ENCODE data around the gene ADARB2. TPM values are rescaled to one million over a fixed set of nuclear protein-coding genes. Genes with fewer than 3 reads are reported as not detected.

The ADARB2 gene
- total RNA-seq, 1 experiment from 2014 or later: not detected

- Mint-ChIP-seq H3K9me3 (ENCODE audit: low read depth, unreplicated experiment) (peaks cover 4% of the 10 kb centered on the region), H3K4me3 (ENCODE audit: low read depth, unreplicated experiment) (no peak overlapping the region), H3K4me1 (ENCODE audit: low read depth, unreplicated experiment) (no peaks in the 10 kb centered on the region), H3K36me3 (ENCODE audit: insufficient read depth, unreplicated experiment) (peaks cover 5% of the 10 kb centered on the region), H3K27me3 (ENCODE audit: unreplicated experiment) (peaks cover 18% of the 10 kb centered on the region), H3K27ac (ENCODE audit: unreplicated experiment) (no peak overlapping the region)
- no peak for DNase-seq
- CTCF ChIA-PET: no interaction called here
- no peak for TF ChIP-seq CTCF (IDR thresholded peaks at IDR 0.05; ENCODE audit: unreplicated experiment)
- intact Hi-C loops (cut with micrococcal nuclease; ENCODE audit: unreplicated experiment): no loop called here
- BruUV-seq (replicated peaks): no TSS peak
Measured at GRCh38 chr10:1412531-1413189, 324.7 kb downstream of the ADARB2 start.

DNA sequence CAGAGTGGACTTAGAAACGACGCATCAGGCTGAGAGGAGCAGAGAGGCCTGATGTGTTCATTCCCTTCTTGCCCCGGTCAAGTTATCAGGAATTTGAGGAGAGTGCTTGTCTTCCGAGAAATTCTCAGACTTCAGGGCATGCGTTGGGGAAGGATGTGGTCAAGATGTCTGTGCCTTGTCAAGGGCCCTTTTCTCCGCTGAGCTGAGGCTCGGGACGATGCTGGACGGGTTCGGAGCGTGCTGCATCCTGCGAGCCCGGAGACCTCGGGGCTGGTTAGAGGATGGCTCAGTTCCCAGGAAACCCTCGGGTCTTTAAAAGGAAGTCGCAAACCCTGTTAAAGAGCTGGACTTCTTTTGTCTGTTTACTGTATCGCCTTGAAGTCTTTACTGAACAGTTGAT is 325.4 kb downstream of the ADARB2 start:
- Mint-ChIP-seq H3K9me3 (ENCODE audit: low read depth, unreplicated experiment) (peaks cover 4% of the 10 kb centered on the region), H3K27me3 (ENCODE audit: unreplicated experiment) (peaks cover 11% of the 10 kb centered on the region), H3K4me3 (ENCODE audit: low read depth, unreplicated experiment) (no peak overlapping the region), H3K36me3 (ENCODE audit: insufficient read depth, unreplicated experiment) (peaks cover 5% of the 10 kb centered on the region), H3K27ac (ENCODE audit: unreplicated experiment) (no peak overlapping the region), H3K4me1 (ENCODE audit: low read depth, unreplicated experiment) (no peaks in the 10 kb centered on the region)
- CTCF ChIA-PET: no interaction called here
- intact Hi-C loops (cut with micrococcal nuclease; ENCODE audit: unreplicated experiment): no loop called here
- BruUV-seq (replicated peaks): no TSS peak
- no peak for TF ChIP-seq CTCF (IDR thresholded peaks at IDR 0.05; ENCODE audit: unreplicated experiment)
- DNase-seq: no peak

GRCh38 chr10:1411451-1411850 is 325.9 kb downstream of the ADARB2 start:
- H3K27ac Mint-ChIP-seq (ENCODE audit: unreplicated experiment): no peak overlapping the region
- no peaks in the 10 kb centered on the region for H3K4me1 Mint-ChIP-seq (ENCODE audit: low read depth, unreplicated experiment)

DNA sequence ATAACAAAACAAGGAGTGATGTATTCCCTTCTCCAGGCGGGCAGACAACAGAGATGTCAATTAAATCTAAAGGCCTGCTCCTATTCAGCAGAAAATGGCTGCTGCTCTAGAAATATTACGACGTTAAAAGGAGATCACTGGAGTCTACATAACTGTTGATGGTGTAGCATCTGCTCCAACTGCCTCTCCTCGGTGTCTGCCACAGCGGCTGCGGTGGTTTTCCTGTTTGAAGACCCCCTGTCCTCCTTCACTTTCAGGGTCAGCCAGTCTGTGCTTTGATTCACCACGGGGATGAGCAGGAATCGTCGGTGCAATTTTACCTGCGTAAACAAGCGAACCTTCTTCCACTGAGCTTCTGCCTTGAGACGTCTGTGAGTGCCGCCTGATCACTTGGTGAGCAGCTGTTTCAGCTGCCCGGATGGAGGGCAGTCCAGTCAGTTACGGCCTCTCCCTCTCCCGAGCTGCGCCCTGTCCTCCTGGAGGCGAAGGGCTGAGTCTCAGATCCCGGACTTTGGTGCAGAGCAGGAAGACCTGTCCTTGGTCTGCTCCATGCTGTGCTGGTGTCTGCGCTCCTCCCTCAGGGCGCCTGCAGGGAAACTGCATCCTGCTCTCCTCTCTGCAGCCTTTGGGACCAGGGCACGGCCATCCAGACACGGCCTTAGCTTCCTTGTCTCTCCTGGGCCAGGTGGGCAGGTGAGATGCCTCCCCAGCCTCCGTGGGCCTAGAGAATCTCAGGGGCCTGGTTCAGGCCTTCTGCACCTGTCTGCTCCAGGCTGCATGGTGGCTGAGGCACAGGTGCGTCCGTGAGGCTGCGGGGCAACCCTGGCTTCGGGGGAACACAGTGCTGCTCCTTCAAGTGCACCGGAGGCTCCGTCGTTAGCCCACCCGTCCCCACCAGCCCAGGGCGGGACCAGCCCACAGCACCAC is 326.6 kb downstream of the ADARB2 start:
- CTCF ChIA-PET: no interaction called here

More at GRCh38 chr10:1411451-1411850, 325.9 kb downstream of the ADARB2 start:
- DNase-seq: no peak
- BruUV-seq (replicated peaks): no TSS peak
- peaks cover 11% of the 10 kb centered on the region for H3K27me3 Mint-ChIP-seq (ENCODE audit: unreplicated experiment)
- TF ChIP-seq CTCF (IDR thresholded peaks at IDR 0.05; ENCODE audit: unreplicated experiment): no peak
- no peak overlapping the region for H3K4me3 Mint-ChIP-seq (ENCODE audit: low read depth, unreplicated experiment)
- H3K36me3 Mint-ChIP-seq (ENCODE audit: insufficient read depth, unreplicated experiment): peaks cover 5% of the 10 kb centered on the region
- CTCF ChIA-PET: no interaction called here
- peaks cover 4% of the 10 kb centered on the region for H3K9me3 Mint-ChIP-seq (ENCODE audit: low read depth, unreplicated experiment)
- intact Hi-C loops (cut with micrococcal nuclease; ENCODE audit: unreplicated experiment): no loop called here

More for the DNA sequence above, 326.6 kb downstream of the ADARB2 start:
- H3K27ac Mint-ChIP-seq (ENCODE audit: unreplicated experiment): no peak overlapping the region
- no TSS peak for BruUV-seq (replicated peaks)
- peaks cover 17% of the 10 kb centered on the region for H3K27me3 Mint-ChIP-seq (ENCODE audit: unreplicated experiment)
- peaks cover 5% of the 10 kb centered on the region for H3K36me3 Mint-ChIP-seq (ENCODE audit: insufficient read depth, unreplicated experiment)
- DNase-seq: no peak
- H3K9me3 Mint-ChIP-seq (ENCODE audit: low read depth, unreplicated experiment): peaks cover 4% of the 10 kb centered on the region
- no peak for TF ChIP-seq CTCF (IDR thresholded peaks at IDR 0.05; ENCODE audit: unreplicated experiment)
- intact Hi-C loops (cut with micrococcal nuclease; ENCODE audit: unreplicated experiment): no loop called here
- H3K4me3 Mint-ChIP-seq (ENCODE audit: low read depth, unreplicated experiment): no peak overlapping the region
- H3K4me1 Mint-ChIP-seq (ENCODE audit: low read depth, unreplicated experiment): no peaks in the 10 kb centered on the region

Data from Calu3 (cell line).